Activated gamma-delta T cell treated with anti-CD3 and anti-CD28 coated beads, Interleukin-2, amount 50 U/mL, for 16 hours (primary cell): Measurements from ENCODE around the gene PTPRCAP.

Experiments
- DNase-seq: peaks from one replicate; pipeline ENCODE4 v3.0.0-alpha.2; 2020; ENCODE audit warnings: low read depth

Gene PTPRCAP

GRCh38 chr11:67465189-67465510, 27.7 kb upstream of the PTPRCAP start:
- DNase-seq: no peak

GRCh38 chr11:67464411-67465188, 27.1 kb upstream of the PTPRCAP start:
- peak; percentile 90 for DNase-seq

GRCh38 chr11:67463680-67464410, 26.4 kb upstream of the PTPRCAP start:
- DNase-seq: no peak

- no peak for DNase-seq
These were observed 25.7 kb upstream of the PTPRCAP start for GRCh38 chr11:67463186-67463585.

GRCh38 chr11:67458266-67458665, 20.8 kb upstream of the PTPRCAP start:
- DNase-seq: no peak

GRCh38 chr11:67457453-67457852, 20.0 kb upstream of the PTPRCAP start:
- no peak for DNase-seq

GRCh38 chr11:67456068-67456705, 18.7 kb upstream of the PTPRCAP start:
- no peak for DNase-seq

- DNase-seq: no peak
These were observed 17.6 kb upstream of the PTPRCAP start, which contains the start of gene CABP4 for GRCh38 chr11:67455054-67455453. Gene CABP4 (plus strand): TSS chr11:67455354. CDS start chr11:67455424, 70 bp downstream.

- no peak for DNase-seq
These were observed 16.6 kb upstream of the PTPRCAP start for GRCh38 chr11:67453816-67454732.

- no peak for DNase-seq
These were observed 14.9 kb upstream of the PTPRCAP start, which contains the start of gene GPR152 for GRCh38 chr11:67452141-67452952. Gene GPR152 (minus strand): TSS chr11:67452729. CDS start chr11:67452724, 5 bp downstream.

- DNase-seq: no peak
These were observed 14.1 kb upstream of the PTPRCAP start for GRCh38 chr11:67451658-67451976.

GRCh38 chr11:67450796-67451657, 13.5 kb upstream of the PTPRCAP start:
- no peak for DNase-seq

GRCh38 chr11:67449116-67449844, 11.8 kb upstream of the PTPRCAP start:
- DNase-seq: no peak

- no peak for DNase-seq
These were observed 10.7 kb upstream of the PTPRCAP start for GRCh38 chr11:67448220-67448609.

- DNase-seq: no peak
These were observed 8.0 kb upstream of the PTPRCAP start for GRCh38 chr11:67445515-67445914.

- DNase-seq: no peak
These were observed 5.3 kb upstream of the PTPRCAP start for GRCh38 chr11:67442504-67443404.

- no peak for DNase-seq
These were observed 4.4 kb upstream of the PTPRCAP start for GRCh38 chr11:67441731-67442351.

GRCh38 chr11:67441098-67441563, 3.6 kb upstream of the PTPRCAP start:
- no peak for DNase-seq
